ENCODE results near the gene TM9SF2.

The TM9SF2 gene

GRCh38 chr13:99542788-99543406, 41.6 kb downstream of the TM9SF2 start:
- DNase-seq (ENCODE audit: low spot score), result no peak
- Histone ChIP-seq H3K27me3 (ENCODE audit: control insufficient read depth in 3 of 3, insufficient read depth in 3 of 3, low read depth in 1 of 3, low read length in 3 of 3) (no peaks in the 10 kb centered on the region), H3K4ac (ENCODE audit: low read length) (no peak overlapping the region), H3K9me3 (replicated peaks in 1 of 2; ENCODE audit: control insufficient read depth in 2 of 2, insufficient read depth in 1 of 2, low read depth in 1 of 2, low read length in 2 of 2) (no peaks in the 10 kb centered on the region), H3K18ac (ENCODE audit: low read length) (no peak overlapping the region), H2BK15ac (ENCODE audit: low read length) (no peak overlapping the region), H3K4me2 (ENCODE audit: insufficient read depth, low read length, poor library complexity, severe bottlenecking) (no peak overlapping the region), H3K23ac (ENCODE audit: low read depth, low read length, poor library complexity) (no peak overlapping the region), H3K14ac (ENCODE audit: low read length) (no peak overlapping the region), H2BK120ac (ENCODE audit: low read depth, low read length) (no peak overlapping the region), H4K8ac (ENCODE audit: low read depth, low read length) (no peak overlapping the region), H3K36me3 (replicated peaks in 1 of 2; ENCODE audit: control insufficient read depth in 2 of 2, insufficient read depth in 2 of 2, low read length in 2 of 2) (peaks cover 17 to 99% of the 10 kb centered on the region in 2 donors), H3K79me1 (ENCODE audit: low read depth, low read length) (no peaks in the 10 kb centered on the region), H4K91ac (ENCODE audit: low read depth, low read length, poor library complexity) (no peak overlapping the region), H2BK5ac (ENCODE audit: low read length) (no peak overlapping the region), H3K4me3 (ENCODE audit: low read length in 2 of 2) (no peak overlapping the region), H3K9ac (ENCODE audit: low read depth, low read length, poor library complexity) (no peak overlapping the region), H3K4me1 (ENCODE audit: control insufficient read depth in 2 of 2, insufficient read depth in 1 of 2, low read depth in 1 of 2, low read length in 2 of 2) (no peaks in the 10 kb centered on the region), H2AK5ac (ENCODE audit: low read depth, low read length) (no peak overlapping the region), H2BK12ac (ENCODE audit: low read length) (no peak overlapping the region), H2AFZ (ENCODE audit: low read length) (no peak overlapping the region), H3K27ac (replicated peaks; ENCODE audit: low read length) (no peak overlapping the region)
- no CpG with 5 or more reads among the region's 8 CpGs for WGBS, 2 donors (ENCODE audit: extremely low coverage in 2 of 2, insufficient read length in 2 of 2, insufficient replicate concordance in 1 of 2)

GRCh38 chr13:99545361-99545760, 44.1 kb downstream of the TM9SF2 start:
- H3K27ac ChIP-seq (replicated peaks; ENCODE audit: low read length), result no peak overlapping the region
- H2BK12ac ChIP-seq (ENCODE audit: low read length), result no peak overlapping the region
- no peak overlapping the region for H2BK5ac ChIP-seq (ENCODE audit: low read length)
- no peak overlapping the region for H3K4ac ChIP-seq (ENCODE audit: low read length)
- no peaks in the 10 kb centered on the region for H3K79me1 ChIP-seq (ENCODE audit: low read depth, low read length)
- peaks cover 17 to 99% of the 10 kb centered on the region in 2 donors for H3K36me3 ChIP-seq (replicated peaks in 1 of 2; ENCODE audit: control insufficient read depth in 2 of 2, insufficient read depth in 2 of 2, low read length in 2 of 2)
- H3K4me3 ChIP-seq (ENCODE audit: low read length in 2 of 2), result no peak overlapping the region
- no peak for DNase-seq (ENCODE audit: low spot score)
- no peak overlapping the region for H4K91ac ChIP-seq (ENCODE audit: low read depth, low read length, poor library complexity)
- H3K4me1 ChIP-seq (ENCODE audit: control insufficient read depth in 2 of 2, insufficient read depth in 1 of 2, low read depth in 1 of 2, low read length in 2 of 2), result no peaks in the 10 kb centered on the region
- no peak overlapping the region for H3K14ac ChIP-seq (ENCODE audit: low read length)
- no peak overlapping the region for H4K8ac ChIP-seq (ENCODE audit: low read depth, low read length)
- no peak overlapping the region for H3K4me2 ChIP-seq (ENCODE audit: insufficient read depth, low read length, poor library complexity, severe bottlenecking)
- no peaks in the 10 kb centered on the region for H3K27me3 ChIP-seq (ENCODE audit: control insufficient read depth in 3 of 3, insufficient read depth in 3 of 3, low read depth in 1 of 3, low read length in 3 of 3)
- no peak overlapping the region for H3K23ac ChIP-seq (ENCODE audit: low read depth, low read length, poor library complexity)
- H3K9ac ChIP-seq (ENCODE audit: low read depth, low read length, poor library complexity), result no peak overlapping the region
- no peak overlapping the region for H2AK5ac ChIP-seq (ENCODE audit: low read depth, low read length)
- no peak overlapping the region for H2BK120ac ChIP-seq (ENCODE audit: low read depth, low read length)
- no peak overlapping the region for H2BK15ac ChIP-seq (ENCODE audit: low read length)
- no CpG with 5 or more reads among the region's 6 CpGs for WGBS, 2 donors (ENCODE audit: extremely low coverage in 2 of 2, insufficient read length in 2 of 2, insufficient replicate concordance in 1 of 2)
- no peak overlapping the region for H3K18ac ChIP-seq (ENCODE audit: low read length)
- H3K9me3 ChIP-seq (replicated peaks in 1 of 2; ENCODE audit: control insufficient read depth in 2 of 2, insufficient read depth in 1 of 2, low read depth in 1 of 2, low read length in 2 of 2), result no peaks in the 10 kb centered on the region
- H2AFZ ChIP-seq (ENCODE audit: low read length), result no peak overlapping the region

GRCh38 chr13:99545979-99546378, 44.7 kb downstream of the TM9SF2 start:
- no peak overlapping the region for H2AFZ ChIP-seq (ENCODE audit: low read length)
- no peak overlapping the region for H3K14ac ChIP-seq (ENCODE audit: low read length)
- H3K4ac ChIP-seq (ENCODE audit: low read length), result no peak overlapping the region
- no peak overlapping the region for H2BK12ac ChIP-seq (ENCODE audit: low read length)
- no peak overlapping the region for H3K18ac ChIP-seq (ENCODE audit: low read length)
- no peaks in the 10 kb centered on the region for H3K79me1 ChIP-seq (ENCODE audit: low read depth, low read length)
- H4K91ac ChIP-seq (ENCODE audit: low read depth, low read length, poor library complexity), result no peak overlapping the region
- H3K27ac ChIP-seq (replicated peaks; ENCODE audit: low read length), result no peak overlapping the region
- H3K4me2 ChIP-seq (ENCODE audit: insufficient read depth, low read length, poor library complexity, severe bottlenecking), result no peak overlapping the region
- H4K8ac ChIP-seq (ENCODE audit: low read depth, low read length), result no peak overlapping the region
- no peak overlapping the region for H3K23ac ChIP-seq (ENCODE audit: low read depth, low read length, poor library complexity)
- no peak overlapping the region for H2BK15ac ChIP-seq (ENCODE audit: low read length)
- no peaks in the 10 kb centered on the region for H3K9me3 ChIP-seq (replicated peaks in 1 of 2; ENCODE audit: control insufficient read depth in 2 of 2, insufficient read depth in 1 of 2, low read depth in 1 of 2, low read length in 2 of 2)
- no peak overlapping the region for H3K4me3 ChIP-seq (ENCODE audit: low read length in 2 of 2)
- no CpG with 5 or more reads among the region's 7 CpGs for WGBS, 2 donors (ENCODE audit: extremely low coverage in 2 of 2, insufficient read length in 2 of 2, insufficient replicate concordance in 1 of 2)
- DNase-seq (ENCODE audit: low spot score), result no peak
- no peak overlapping the region for H2AK5ac ChIP-seq (ENCODE audit: low read depth, low read length)
- no peak overlapping the region for H3K9ac ChIP-seq (ENCODE audit: low read depth, low read length, poor library complexity)
- H2BK5ac ChIP-seq (ENCODE audit: low read length), result no peak overlapping the region
- peaks cover 14 to 99% of the 10 kb centered on the region in 2 donors for H3K36me3 ChIP-seq (replicated peaks in 1 of 2; ENCODE audit: control insufficient read depth in 2 of 2, insufficient read depth in 2 of 2, low read length in 2 of 2)
- no peaks in the 10 kb centered on the region for H3K27me3 ChIP-seq (ENCODE audit: control insufficient read depth in 3 of 3, insufficient read depth in 3 of 3, low read depth in 1 of 3, low read length in 3 of 3)
- no peak overlapping the region for H2BK120ac ChIP-seq (ENCODE audit: low read depth, low read length)
- no peaks in the 10 kb centered on the region for H3K4me1 ChIP-seq (ENCODE audit: control insufficient read depth in 2 of 2, insufficient read depth in 1 of 2, low read depth in 1 of 2, low read length in 2 of 2)

- no peak for DNase-seq (ENCODE audit: low spot score)
- Histone ChIP-seq H3K4me3 (ENCODE audit: low read length in 2 of 2) (peak overlapping the region in 1 of 2 donors; percentile 28), H3K27me3 (ENCODE audit: control insufficient read depth in 3 of 3, insufficient read depth in 3 of 3, low read depth in 1 of 3, low read length in 3 of 3) (no peaks in the 10 kb centered on the region), H3K14ac (ENCODE audit: low read length) (no peak overlapping the region), H4K91ac (ENCODE audit: low read depth, low read length, poor library complexity) (no peak overlapping the region), H2AFZ (ENCODE audit: low read length) (no peak overlapping the region), H3K27ac (replicated peaks; ENCODE audit: low read length) (no peak overlapping the region), H2BK120ac (ENCODE audit: low read depth, low read length) (no peak overlapping the region), H3K79me1 (ENCODE audit: low read depth, low read length) (no peaks in the 10 kb centered on the region), H3K23ac (ENCODE audit: low read depth, low read length, poor library complexity) (no peak overlapping the region), H2BK15ac (ENCODE audit: low read length) (no peak overlapping the region), H3K4me2 (ENCODE audit: insufficient read depth, low read length, poor library complexity, severe bottlenecking) (no peak overlapping the region), H2AK5ac (ENCODE audit: low read depth, low read length) (no peak overlapping the region), H3K36me3 (replicated peaks in 1 of 2; ENCODE audit: control insufficient read depth in 2 of 2, insufficient read depth in 2 of 2, low read length in 2 of 2) (peaks cover 16 to 100% of the 10 kb centered on the region in 2 donors), H3K4ac (ENCODE audit: low read length) (no peak overlapping the region), H4K8ac (ENCODE audit: low read depth, low read length) (no peak overlapping the region), H3K18ac (ENCODE audit: low read length) (no peak overlapping the region), H2BK5ac (ENCODE audit: low read length) (no peak overlapping the region), H2BK12ac (ENCODE audit: low read length) (no peak overlapping the region), H3K9me3 (replicated peaks in 1 of 2; ENCODE audit: control insufficient read depth in 2 of 2, insufficient read depth in 1 of 2, low read depth in 1 of 2, low read length in 2 of 2) (no peaks in the 10 kb centered on the region), H3K4me1 (ENCODE audit: control insufficient read depth in 2 of 2, insufficient read depth in 1 of 2, low read depth in 1 of 2, low read length in 2 of 2) (no peaks in the 10 kb centered on the region), H3K9ac (ENCODE audit: low read depth, low read length, poor library complexity) (no peak overlapping the region)
- no CpG with 5 or more reads among the region's 7 CpGs for WGBS, 2 donors (ENCODE audit: extremely low coverage in 2 of 2, insufficient read length in 2 of 2, insufficient replicate concordance in 1 of 2)
Measured at GRCh38 chr13:99546878-99547277, 45.6 kb downstream of the TM9SF2 start.
